ENCODE results near the gene EAF1.

The EAF1 gene

GRCh38 chr3:15438983-15439382 is 11.6 kb downstream of the EAF1 start:
- TF ChIP-seq SIN3A (IDR thresholded peaks at IDR 0.05; ENCODE audit: borderline replicate concordance, insufficient read depth, low read length) (no peak), REST (IDR thresholded peaks at IDR 0.05; ENCODE audit: insufficient read depth in 1 of 2, low read depth in 2 of 2, low read length in 2 of 2) (no peak), FOXP2 (optimal IDR thresholded peaks at IDR 0.05; ENCODE audit: borderline replicate concordance, extremely low read depth, extremely low read length, insufficient read depth) (no peak), POLR2AphosphoS5 (IDR thresholded peaks at IDR 0.05; ENCODE audit: low read depth, low read length) (no peak), TAF1 (IDR thresholded peaks at IDR 0.05; ENCODE audit: borderline replicate concordance, insufficient read depth, low read length) (no peak)

GRCh38 chr3:15439476-15439875 is 12.1 kb downstream of the EAF1 start:
- TF ChIP-seq REST (IDR thresholded peaks at IDR 0.05; ENCODE audit: insufficient read depth in 1 of 2, low read depth in 2 of 2, low read length in 2 of 2), result no peak
- no peak for TF ChIP-seq TAF1 (IDR thresholded peaks at IDR 0.05; ENCODE audit: borderline replicate concordance, insufficient read depth, low read length)
- TF ChIP-seq SIN3A (IDR thresholded peaks at IDR 0.05; ENCODE audit: borderline replicate concordance, insufficient read depth, low read length), result no peak
- TF ChIP-seq POLR2AphosphoS5 (IDR thresholded peaks at IDR 0.05; ENCODE audit: low read depth, low read length), result no peak
- no peak for TF ChIP-seq FOXP2 (optimal IDR thresholded peaks at IDR 0.05; ENCODE audit: borderline replicate concordance, extremely low read depth, extremely low read length, insufficient read depth)

- TF ChIP-seq REST (IDR thresholded peaks at IDR 0.05; ENCODE audit: insufficient read depth in 1 of 2, low read depth in 2 of 2, low read length in 2 of 2) (no peak), TAF1 (IDR thresholded peaks at IDR 0.05; ENCODE audit: borderline replicate concordance, insufficient read depth, low read length) (no peak), FOXP2 (optimal IDR thresholded peaks at IDR 0.05; ENCODE audit: borderline replicate concordance, extremely low read depth, extremely low read length, insufficient read depth) (no peak), SIN3A (IDR thresholded peaks at IDR 0.05; ENCODE audit: borderline replicate concordance, insufficient read depth, low read length) (no peak), POLR2AphosphoS5 (IDR thresholded peaks at IDR 0.05; ENCODE audit: low read depth, low read length) (no peak)
These were observed 13.5 kb downstream of the EAF1 start for GRCh38 chr3:15440891-15441290.

GRCh38 chr3:15443826-15444524 is 16.6 kb downstream of the EAF1 start:
- TF ChIP-seq REST (IDR thresholded peaks at IDR 0.05; ENCODE audit: insufficient read depth in 1 of 2, low read depth in 2 of 2, low read length in 2 of 2) (no peak), SIN3A (IDR thresholded peaks at IDR 0.05; ENCODE audit: borderline replicate concordance, insufficient read depth, low read length) (no peak), POLR2AphosphoS5 (IDR thresholded peaks at IDR 0.05; ENCODE audit: low read depth, low read length) (no peak), TAF1 (IDR thresholded peaks at IDR 0.05; ENCODE audit: borderline replicate concordance, insufficient read depth, low read length) (no peak), FOXP2 (optimal IDR thresholded peaks at IDR 0.05; ENCODE audit: borderline replicate concordance, extremely low read depth, extremely low read length, insufficient read depth) (no peak)
